NCI-H510A (cell line): ENCODE measurements around the gene DGKA.
"Not testable (repeated sequence)": the region's sequence is repeated elsewhere in the genome, so short reads cannot be mapped to it uniquely, and the experiment has no call there.

Experiments used
- DNase-seq: peaks from one replicate; lab custom pipeline; 2025; lab: John Stamatoyannopoulos, UW

Gene DGKA

GRCh38 chr12:55930771-55931316 lies at the start of gene DGKA:
Gene DGKA, plus strand, starts transcription at chr12:55931162. Its CDS starts 5,342 bp downstream, at chr12:55936504.
- peak; percentile 14 for DNase-seq

- no peak for DNase-seq
Measured at GRCh38 chr12:55885113-55885512, 45.8 kb upstream of the DGKA start.

- DNase-seq: no peak
Measured at GRCh38 chr12:55891310-55891709, 39.7 kb upstream of the DGKA start.

- no peak for DNase-seq
Measured at GRCh38 chr12:55893723-55894122, 37.2 kb upstream of the DGKA start.

- no peak for DNase-seq
Measured at GRCh38 chr12:55899082-55899481, 31.9 kb upstream of the DGKA start.

GRCh38 chr12:55901881-55902490 lies 29.0 kb upstream of the DGKA start:
- DNase-seq: no peak

- no peak for DNase-seq
Measured at GRCh38 chr12:55906056-55906455, 24.9 kb upstream of the DGKA start.

GRCh38 chr12:55908726-55909512 lies 22.0 kb upstream of the DGKA start:
- no peak for DNase-seq

- no peak for DNase-seq
Measured at GRCh38 chr12:55909513-55909884, 21.5 kb upstream of the DGKA start.

- no peak for DNase-seq
Measured at GRCh38 chr12:55912908-55913307, 18.1 kb upstream of the DGKA start.

- DNase-seq: no peak
Measured at GRCh38 chr12:55915482-55915859, 15.5 kb upstream of the DGKA start.

GRCh38 chr12:55919032-55919431 lies 11.9 kb upstream of the DGKA start:
- not testable (repeated sequence) for DNase-seq

GRCh38 chr12:55922126-55922525 lies 8.8 kb upstream of the DGKA start:
- DNase-seq: no peak

- DNase-seq: not testable (repeated sequence)
Measured at GRCh38 chr12:55923648-55924047, 7.3 kb upstream of the DGKA start.

GRCh38 chr12:55925371-55925770 lies 5.6 kb upstream of the DGKA start:
- DNase-seq: no peak

- no peak for DNase-seq
Measured at GRCh38 chr12:55925870-55926737, 4.9 kb upstream of the DGKA start.

GRCh38 chr12:55926738-55927587 lies 4.0 kb upstream of the DGKA start:
- DNase-seq: peak; percentile 89

- peak; percentile 51 for DNase-seq
Measured at GRCh38 chr12:55927588-55928502, 3.1 kb upstream of the DGKA start, which contains the start of gene PYM1. Gene PYM1, minus strand, starts transcription at chr12:55927894. Its CDS starts 133 bp downstream, at chr12:55927761.

- no peak for DNase-seq
Measured at GRCh38 chr12:55929306-55929791, 1.6 kb upstream of the DGKA start.

GRCh38 chr12:55931317-55931779 lies 386 bp downstream of the DGKA start:
- no peak for DNase-seq
